GM12892 (cell line): Measurements from ENCODE around the gene PLEKHA6.

ENCODE experiments used
- POLR2A ChIP-seq: IDR thresholded peaks from 2 replicates; pipeline ENCODE4 v1.6.1; 2011; ENCODE audit warnings: low read depth, low read length, control low read depth
- POLR2AphosphoS5 ChIP-seq: IDR thresholded peaks from 2 replicates; pipeline ENCODE4 v1.6.1; 2011; ENCODE audit warnings: low read depth, low read length, control low read depth

- no peak for TF ChIP-seq POLR2AphosphoS5
- TF ChIP-seq POLR2A, result no peak
Observed at GRCh38 chr1:204304067-204304466, 55.7 kb downstream of the PLEKHA6 start.
